Measurements from ENCODE around the gene ARHGAP32.
"Not testable (repeated sequence)": the region's sequence is repeated elsewhere in the genome, so short reads cannot be mapped to it uniquely, and the experiment has no call there.

Gene ARHGAP32

DNA sequence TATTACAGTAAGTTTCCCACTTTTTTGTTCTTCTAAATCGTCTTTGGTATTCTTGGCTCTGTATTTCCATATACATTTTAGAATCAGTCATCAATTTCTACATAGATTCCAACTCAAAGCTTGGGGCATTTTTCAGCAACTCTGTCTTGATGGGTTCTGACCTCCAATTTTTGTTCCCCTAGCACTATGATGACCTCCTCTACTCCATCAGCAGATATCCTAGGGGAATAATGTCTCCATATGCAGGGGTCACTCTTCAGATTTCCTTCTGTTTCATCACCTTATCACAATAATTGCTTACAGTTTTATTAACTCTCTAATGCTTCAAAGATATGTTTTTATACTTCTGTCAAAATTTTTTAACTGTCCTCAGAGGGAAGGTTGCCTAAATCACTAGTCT lies 158.1 kb downstream of the ARHGAP32 start:
- no peak for DNase-seq (ENCODE audit: low read depth)

DNA sequence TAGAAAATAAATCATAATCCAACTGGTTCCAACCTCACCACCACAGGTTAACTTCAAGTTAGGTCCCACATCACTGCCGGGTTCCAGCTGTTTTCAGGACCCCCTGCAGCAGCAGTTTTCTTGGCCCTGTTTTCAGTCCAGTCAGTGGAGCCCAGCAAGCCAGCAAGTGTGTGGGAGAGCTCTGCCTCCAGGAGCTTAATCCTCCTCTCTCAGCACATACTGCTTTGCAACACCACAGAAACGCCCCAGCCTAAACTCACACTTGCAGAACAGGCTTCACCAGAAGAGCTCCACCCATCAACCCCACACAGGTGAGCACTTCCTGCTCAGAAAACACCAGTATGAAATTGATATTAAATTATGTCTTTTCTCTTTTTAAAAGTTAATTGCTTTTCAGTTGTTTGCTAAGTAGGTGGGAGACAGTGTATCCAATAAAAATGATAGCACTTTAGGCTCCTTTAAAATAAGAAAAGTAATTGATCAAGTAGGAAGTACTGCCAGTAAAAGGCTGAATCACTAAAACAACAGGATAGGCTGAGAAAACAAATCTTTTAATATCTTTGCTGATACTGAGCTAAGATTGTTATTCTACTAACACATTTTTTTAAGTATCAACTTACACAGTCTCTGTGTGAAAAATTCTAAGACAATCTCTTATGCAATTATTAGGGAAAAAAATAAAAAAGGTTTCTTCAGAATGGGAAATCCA lies 168.0 kb downstream of the ARHGAP32 start:
- DNase-seq (ENCODE audit: low read depth) = no peak

DNA sequence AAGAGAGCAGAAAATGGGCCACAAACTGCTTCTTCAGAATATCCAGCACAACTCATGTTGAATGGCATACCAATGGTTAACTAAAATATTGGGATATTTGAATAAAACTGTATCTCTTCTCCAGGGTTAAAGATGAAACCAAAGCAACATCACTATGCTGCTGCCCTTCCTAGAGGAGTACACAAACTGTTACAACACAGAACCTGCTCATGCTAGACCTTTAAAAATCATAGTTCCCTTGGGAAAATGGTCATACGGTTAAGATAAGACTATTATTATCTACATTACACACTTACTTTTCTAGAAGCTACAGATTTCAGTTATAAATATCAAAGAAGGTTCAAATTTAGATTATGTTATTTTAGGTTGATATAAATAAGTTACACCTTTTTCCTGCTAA lies 170.8 kb downstream of the ARHGAP32 start:
- DNase-seq (ENCODE audit: low read depth) = no peak

DNA sequence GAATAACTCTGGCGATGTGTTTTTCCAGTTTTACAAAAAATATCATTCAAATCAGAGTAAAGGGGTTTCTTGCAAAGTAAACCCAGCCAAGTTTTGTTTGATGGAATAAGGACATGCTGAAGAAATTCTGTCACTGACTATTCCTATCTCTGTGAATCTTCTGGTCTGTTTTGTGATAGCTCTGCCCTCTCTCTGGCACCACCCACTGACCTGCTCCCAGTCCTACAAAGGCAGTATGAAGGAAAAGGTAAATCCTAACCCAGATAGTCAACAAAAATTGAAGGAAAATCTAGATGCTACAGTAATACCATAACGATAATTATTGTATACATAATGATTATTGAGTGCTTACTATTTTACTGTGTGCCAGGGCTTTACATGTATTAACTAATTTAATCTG lies 173.1 kb downstream of the ARHGAP32 start:
- DNase-seq (ENCODE audit: low read depth) = no peak

DNA sequence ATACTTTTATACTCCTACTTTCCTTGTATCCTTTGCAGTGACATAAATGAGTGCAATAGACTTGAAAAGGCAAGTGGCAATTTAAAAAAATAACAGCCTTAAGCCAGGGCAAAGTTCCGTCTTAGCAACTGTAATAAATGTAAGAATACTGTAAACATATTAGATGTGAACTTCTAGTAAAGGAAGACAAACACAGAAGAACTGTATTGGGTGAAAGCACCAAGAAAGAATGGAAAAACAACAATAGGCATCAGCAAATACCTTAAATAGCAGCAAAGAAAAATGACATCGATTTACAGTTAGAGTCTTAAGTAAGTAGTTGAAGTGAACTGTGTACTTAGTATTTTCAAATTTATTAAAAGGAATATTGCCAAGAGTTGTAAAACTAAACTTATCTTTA lies 174.0 kb downstream of the ARHGAP32 start:
- no peak for DNase-seq (ENCODE audit: low read depth)

DNA sequence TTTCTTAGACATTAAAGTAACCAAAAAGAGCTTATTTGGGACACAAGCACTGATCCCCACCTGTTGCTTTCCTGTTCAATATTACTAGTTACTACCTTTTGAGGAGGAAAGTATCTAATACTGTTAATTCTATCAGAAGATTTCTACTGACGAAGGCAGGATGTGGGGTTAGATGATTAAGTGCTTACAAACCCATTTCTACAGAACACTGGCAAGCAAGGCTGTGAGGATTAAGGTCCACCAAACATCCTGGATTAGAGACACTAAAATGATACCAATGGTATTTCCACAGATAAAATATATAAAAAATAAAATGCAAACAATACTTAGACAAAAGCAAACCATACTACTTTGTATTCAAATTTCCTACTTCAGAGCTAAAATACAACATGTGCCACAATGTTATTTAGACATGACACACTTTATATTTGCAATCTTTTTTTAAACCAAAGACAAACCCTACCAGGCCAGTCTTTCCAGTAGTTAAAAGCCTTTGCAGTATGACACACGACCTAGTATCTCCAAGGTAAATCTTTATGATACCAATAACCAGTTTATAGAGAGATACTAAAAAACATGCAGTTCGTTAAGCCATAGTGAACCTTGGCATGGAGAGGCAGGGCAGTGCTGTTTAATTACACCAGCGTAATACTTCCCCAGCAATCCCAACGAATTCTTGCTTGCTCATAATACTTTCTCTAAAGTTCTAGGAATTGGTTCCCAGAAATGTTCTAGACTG lies 178.2 kb downstream of the ARHGAP32 start:
- DNase-seq (ENCODE audit: low read depth) = no peak

DNA sequence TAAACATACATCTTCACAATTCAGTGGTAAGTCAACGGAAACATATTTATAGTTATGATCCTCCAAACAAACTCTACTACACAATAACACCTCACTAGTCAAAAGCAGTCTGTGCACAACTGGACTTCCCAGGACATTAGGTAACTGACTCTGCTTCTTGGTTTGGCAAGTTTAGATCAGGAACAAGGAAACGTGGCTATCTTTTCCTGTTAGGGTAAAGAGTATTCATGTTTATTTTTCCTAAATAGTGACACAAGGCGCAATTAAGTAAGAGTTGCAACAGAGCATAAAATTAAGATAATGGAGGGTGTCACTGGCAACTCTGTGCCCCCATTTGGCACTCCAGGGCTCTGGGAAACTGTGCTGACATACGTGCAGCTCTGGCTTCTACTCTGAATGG lies 179.2 kb downstream of the ARHGAP32 start:
- no peak for DNase-seq (ENCODE audit: low read depth)

DNA sequence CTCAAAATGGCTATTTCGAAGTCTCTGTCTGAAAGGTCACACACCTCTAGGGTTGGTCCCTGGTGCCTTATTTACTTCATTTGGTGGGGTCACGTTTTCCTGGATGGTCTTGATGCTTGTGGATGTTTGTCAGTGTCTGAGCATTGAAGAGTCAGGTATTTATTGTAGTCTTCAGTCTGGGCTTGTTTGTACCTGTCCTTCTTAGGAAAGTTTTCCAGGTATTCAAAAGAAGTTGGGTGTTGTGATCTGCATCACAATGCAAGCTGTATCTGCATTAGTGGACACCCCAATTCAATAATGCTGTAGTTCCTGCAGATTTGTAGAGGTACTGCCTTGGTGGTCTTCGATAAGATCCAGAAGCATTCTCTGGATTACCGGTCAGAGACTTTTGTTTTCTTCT lies 186.0 kb downstream of the ARHGAP32 start:
- no peak for DNase-seq (ENCODE audit: low read depth)

DNA sequence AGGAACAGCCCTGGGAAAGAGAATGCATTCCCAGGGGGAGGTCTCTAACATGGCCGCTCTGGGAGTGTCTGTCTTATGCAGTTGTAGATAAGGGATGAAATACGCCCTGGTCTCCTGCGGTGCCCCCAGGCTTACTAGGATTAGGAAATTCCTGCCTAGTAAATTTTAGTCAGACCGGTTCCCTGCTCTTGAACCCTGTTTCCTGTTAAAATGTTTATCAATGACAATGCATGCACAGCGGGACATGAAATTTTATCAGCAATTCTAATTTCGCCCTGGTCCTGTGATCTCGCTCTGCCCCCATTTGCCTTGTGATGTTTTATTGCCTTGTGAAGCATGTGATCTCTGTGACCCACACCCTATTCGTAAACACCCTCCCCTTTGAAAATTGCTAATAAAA lies 193.0 kb downstream of the ARHGAP32 start:
- DNase-seq (ENCODE audit: low read depth) = not testable (repeated sequence)

DNA sequence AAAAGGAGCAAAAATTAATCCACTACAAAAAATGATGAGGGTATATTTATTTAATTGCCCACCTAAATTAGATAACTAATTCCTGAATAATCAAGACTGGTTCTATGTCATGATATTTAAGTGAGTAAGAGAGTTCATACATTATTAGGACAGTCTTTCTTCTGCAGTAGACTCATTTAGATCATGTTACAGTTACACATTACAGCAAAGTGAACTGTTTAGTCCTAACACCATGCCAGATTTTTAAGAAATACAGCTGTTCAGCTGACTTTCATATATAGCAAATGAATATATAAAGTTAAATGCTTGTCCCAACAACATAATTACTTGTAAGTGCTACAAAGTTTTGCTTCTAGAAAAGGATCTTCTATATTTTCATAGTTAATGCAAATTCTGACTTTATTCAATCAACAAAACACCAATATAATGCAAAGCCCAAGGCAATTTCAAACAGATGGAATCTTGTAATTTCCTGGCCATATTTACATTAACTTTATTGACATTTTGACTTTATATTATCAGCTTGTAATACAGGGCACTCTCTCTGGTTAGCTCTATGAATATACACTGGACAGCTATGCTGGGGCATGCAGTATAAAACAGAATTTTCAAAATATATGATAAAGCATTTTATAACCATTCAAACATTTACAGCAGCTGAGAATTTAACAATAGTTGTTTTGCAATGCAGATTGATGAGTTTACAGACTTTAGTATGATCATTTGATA lies 203.7 kb downstream of the ARHGAP32 start:
- no peak for DNase-seq (ENCODE audit: low read depth)

DNA sequence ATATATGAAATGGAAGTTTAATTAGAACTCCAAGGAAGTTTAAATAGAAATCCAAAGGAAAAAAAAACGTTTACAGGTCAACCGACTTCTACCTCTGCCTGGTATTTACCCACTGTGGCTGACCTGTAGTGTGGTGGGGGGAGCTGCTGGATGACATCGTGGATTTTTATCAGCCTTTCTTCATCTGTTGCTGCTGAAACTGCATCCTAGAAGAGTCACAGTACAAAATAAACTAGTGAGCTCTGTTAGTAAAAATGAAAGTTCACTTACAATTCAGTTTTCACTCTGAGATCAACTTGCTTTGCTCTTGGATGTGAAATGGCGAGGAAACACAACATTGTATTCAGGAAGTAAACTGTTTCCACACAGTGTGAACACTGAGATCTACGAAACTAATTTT lies 206.2 kb downstream of the ARHGAP32 start:
- no peak for DNase-seq (ENCODE audit: low read depth)

DNA sequence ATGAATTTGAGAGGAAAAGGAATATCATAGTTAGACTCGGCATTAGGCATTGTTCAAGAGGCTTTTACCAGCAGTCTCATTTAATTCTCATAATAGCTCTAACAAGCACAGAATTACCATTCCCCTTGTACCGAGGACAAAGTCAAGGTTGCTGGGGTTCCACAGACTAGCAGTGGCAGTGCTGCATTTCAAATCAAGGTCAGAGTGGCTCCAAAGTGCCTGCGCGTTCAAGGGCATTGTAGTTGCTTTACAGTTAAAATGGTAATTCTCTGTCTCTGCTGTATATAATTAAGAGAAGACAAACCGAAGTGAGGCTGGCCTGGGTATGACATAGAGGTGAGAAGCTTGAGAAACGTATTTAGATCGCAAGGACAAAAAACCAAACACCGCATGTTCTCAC lies 209.1 kb downstream of the ARHGAP32 start:
- DNase-seq (ENCODE audit: low read depth) = no peak

DNA sequence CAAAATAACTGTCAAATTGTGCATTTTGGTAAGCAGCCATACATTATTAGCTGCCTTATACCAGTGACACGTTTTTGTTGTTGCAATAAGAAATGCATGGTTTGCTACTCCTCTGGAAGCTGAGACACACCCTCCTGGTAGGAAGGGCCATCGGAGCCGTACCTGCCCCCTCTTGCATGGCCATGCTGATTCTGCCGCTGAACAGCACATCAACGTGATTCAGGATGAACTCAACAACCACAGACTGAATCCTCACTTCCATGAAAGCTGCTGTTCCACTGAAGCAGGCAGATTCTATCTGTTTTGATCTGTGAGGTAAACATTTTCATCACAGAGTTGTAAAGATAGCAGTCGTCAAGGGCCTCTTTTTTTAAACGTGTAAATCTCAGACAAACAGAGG lies 210.9 kb downstream of the ARHGAP32 start:
- no peak for DNase-seq (ENCODE audit: low read depth)

DNA sequence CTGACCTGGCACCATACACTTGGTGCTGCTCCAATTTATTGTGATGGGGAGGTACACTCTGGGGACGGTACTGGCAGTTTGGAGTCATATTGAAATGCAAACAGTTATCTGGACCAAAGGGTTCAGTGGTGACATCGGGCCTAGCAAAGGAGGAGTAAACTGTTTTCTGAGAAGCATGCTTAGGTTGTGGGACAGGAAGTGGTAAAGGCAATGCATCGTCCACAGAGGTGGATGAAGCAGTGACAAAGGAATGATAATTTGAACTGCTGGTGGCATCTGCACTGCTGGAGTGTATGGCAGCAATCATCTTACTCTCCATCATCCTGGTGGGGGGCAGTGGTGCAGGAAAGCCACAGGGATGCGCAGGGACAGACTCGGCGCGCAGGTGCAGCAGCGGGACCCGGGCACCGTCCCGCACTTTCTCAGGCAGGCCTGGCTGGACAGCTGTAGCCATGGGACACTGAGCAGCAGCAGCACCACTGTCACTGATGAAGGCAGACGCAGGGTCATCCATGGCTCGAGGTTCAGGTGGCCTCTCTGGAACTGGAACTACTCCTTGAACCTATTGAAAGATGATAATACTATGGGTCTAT lies 221.4 kb downstream of the ARHGAP32 start:
- no peak for DNase-seq (ENCODE audit: low read depth)

DNA sequence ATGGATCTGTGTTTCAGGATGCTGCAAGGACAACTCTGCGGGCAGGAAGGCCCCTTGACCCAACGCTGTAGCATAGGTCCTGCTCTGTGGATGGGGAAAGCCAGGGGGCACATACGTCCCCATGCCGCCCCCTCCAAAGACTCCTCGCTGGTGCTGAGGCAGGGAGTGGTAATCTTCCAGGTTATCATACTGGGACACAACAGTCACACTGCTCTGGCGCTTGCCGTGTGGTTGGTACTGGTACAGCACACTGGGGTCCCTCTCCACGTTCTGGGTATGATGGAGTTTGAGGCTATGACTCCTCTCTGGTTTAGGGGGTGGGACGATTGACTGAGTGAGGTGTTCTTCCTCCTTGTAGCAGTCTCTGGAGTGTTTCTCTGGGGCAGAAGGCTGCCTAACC lies 223.2 kb downstream of the ARHGAP32 start:
- no peak for DNase-seq (ENCODE audit: low read depth)

DNA sequence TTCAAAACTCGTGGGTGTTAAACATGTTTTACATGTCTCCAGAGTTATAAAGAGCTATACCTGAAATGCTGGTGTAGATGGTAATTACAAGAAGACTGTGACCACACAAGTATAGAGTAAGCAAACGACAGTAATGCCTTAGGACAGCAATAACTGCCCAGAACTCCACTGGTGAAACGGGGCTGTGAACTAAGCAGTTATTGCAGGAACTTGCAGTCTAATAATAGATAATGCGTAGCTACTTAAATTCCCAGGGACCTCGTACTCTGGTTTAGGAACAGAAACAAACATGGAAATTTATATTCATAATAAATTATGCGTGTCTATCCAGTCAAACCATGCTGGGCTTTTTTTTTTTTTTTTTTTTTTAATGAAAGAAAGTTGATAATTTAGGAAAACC lies 224.5 kb downstream of the ARHGAP32 start:
- no peak for DNase-seq (ENCODE audit: low read depth)

DNA sequence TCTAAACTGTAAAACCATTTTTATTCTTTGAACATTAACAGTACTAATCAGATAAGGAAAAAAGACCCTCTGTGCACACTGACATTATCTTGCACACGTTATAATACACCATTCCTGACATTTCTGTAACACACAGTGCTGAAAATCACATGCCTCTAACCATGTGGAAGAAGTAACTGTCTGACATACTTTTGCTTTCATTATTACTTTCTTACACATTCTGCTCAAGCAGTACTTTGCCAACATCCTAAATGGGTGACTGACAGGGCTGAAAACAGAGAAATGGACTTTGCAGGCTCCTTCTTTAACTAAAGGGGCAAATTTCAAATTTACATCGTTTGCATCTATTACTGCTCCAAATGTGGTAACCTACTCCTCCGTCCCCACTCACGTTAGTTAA lies 226.6 kb downstream of the ARHGAP32 start:
- DNase-seq (ENCODE audit: low read depth) = no peak

DNA sequence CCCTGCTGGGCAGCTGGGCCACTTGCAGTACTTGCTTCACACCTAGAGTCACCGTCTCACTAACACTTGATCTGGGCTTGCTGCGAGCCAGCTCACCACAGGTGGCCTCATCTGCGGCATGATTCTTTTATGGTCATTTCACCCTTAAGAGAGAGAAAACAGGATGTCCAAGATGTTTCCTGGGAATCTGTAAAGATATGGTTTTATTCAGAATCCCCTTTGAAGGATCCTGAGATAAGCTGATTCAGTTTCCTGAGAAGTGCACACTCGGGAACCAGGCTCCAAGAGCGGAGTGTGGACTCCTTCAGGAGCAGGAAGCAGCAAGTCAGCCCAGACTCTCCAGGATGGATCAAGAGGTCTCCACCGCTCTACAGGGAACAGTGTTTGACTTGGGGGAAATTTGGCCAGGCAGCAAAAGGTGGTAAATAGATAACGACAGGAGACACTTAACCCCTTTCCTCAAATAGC lies 227.6 kb downstream of the ARHGAP32 start:
- DNase-seq (ENCODE audit: low read depth) = no peak

DNA sequence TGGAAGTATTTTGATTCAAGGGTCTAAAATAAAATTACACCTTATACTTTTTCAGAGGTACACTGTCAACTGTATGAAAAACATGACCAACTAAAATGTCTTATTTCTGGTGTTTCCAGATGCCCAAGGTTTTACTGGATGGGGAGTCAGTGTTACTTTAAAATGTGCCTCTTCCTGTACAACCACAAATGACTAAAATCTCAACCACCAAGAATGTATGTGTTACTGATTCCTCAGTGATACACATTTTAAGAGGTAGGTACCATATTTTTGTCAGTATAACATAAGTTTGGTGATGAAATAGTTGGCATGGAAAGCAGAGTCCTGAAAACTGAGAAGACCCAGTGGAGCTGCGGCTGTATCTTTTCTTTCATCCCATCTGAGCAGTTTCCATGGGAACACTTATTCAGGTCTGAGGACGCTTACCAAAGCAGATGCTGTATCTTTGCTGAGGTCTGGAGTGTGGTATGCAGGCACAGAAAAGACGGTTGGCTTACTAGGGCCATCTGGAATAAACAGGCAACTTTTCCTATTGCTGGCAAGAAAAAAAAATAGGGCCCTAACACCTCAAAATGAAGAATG lies 228.3 kb downstream of the ARHGAP32 start:
- DNase-seq (ENCODE audit: low read depth) = no peak

DNA sequence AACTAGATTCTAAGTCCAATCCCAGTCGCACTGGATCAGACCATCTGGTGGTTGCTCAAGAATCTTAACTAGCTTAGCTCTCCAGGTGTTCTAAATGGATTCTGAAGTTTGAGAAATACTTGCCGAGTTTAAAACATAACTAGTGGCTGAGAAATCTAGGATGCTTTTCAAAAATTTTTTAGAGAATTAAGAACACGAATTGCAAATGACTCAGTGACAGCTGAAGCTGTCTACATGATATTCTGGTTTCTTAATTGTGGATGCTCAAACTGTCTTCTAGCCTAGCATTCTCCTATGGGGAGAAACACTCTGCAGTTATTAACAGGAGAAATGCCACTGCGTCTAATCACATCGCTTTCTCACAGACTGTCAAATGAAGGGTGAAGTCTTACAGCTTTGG lies 229.2 kb downstream of the ARHGAP32 start:
- DNase-seq (ENCODE audit: low read depth) = no peak

DNA sequence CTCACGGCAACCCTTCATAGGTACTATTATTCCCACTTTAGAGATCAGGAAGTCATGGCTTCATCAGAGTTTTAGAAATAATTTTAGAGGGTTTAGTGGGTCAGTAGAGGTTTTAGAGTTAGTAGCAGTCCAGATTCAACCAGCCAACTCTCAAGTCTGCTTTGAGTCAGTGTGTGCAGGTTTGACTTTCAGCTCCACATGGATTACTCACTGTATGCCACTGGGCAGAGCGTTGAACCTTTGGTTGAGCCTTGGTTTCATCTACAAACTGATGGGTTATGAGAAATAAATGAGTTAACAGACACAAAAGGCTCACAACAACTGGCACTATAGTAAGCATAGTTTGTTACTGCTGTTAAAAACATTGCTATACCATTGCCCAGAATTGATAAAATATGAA lies 230.5 kb downstream of the ARHGAP32 start:
- DNase-seq (ENCODE audit: low read depth) = no peak

DNA sequence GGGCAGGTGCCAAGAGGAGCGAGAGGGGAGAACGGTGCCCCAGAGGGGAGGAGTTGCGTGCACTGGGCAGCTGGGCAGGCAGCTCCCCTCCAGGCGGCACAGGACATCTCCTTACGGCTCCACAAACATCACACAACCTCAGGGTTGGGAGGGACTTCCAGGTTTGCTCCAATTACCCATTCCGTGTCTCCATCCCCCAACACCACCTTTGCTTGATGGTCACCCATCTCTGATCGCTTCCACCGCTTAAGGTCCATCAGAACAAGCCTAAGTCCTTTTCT lies 235.0 kb downstream of the ARHGAP32 start:
- DNase-seq (ENCODE audit: low read depth) = no peak
